ENCODE results near the gene CDCA4.
"Not testable (repeated sequence)": the region's sequence is repeated elsewhere in the genome, so short reads cannot be mapped to it uniquely, and the experiment has no call there.

CDCA4 gene

GRCh38 chr14:105039458-105040205 is 18.7 kb upstream of the CDCA4 start:
- FAIRE-seq, result no peak

GRCh38 chr14:105035616-105036015 is 14.7 kb upstream of the CDCA4 start:
- DNase-seq (ENCODE audit: extremely low spot score, insufficient read length, low read depth), result not testable (repeated sequence)

More at GRCh38 chr14:105039458-105040205, 18.7 kb upstream of the CDCA4 start:
- no peak for DNase-seq (ENCODE audit: extremely low spot score, insufficient read length, low read depth)

GRCh38 chr14:105034315-105035039 is 13.6 kb upstream of the CDCA4 start:
- DNase-seq (ENCODE audit: extremely low spot score, insufficient read length, low read depth) (no peak), FAIRE-seq (no peak)

More at GRCh38 chr14:105035616-105036015, 14.7 kb upstream of the CDCA4 start:
- not testable (repeated sequence) for FAIRE-seq

DNA sequence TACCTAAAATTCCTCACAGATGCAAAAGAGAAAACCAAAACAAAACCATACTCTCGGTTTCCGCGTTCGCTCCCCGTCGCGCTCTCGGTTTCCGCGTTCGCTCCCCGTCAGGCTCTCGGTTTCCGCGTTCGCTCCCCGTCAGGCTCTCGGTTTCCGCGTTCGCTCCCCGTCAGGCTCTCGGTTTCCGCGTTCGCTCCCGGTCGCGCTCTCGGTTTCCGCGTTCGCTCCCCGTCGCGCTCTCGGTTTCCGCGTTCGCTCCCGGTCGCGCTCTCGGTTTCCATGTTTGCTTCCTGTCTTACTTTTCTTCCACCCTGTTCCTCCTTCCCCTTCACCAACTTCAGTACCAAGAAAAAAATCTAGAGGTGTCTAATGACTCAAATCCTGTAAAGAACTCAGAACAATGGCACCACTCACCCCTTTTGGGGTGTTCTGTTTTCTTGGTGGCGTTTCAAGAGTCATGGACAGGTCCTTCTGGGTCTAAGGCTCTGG is 12.6 kb upstream of the CDCA4 start:
- DNase-seq (ENCODE audit: extremely low spot score, insufficient read length, low read depth); FAIRE-seq: not testable (repeated sequence)

DNA sequence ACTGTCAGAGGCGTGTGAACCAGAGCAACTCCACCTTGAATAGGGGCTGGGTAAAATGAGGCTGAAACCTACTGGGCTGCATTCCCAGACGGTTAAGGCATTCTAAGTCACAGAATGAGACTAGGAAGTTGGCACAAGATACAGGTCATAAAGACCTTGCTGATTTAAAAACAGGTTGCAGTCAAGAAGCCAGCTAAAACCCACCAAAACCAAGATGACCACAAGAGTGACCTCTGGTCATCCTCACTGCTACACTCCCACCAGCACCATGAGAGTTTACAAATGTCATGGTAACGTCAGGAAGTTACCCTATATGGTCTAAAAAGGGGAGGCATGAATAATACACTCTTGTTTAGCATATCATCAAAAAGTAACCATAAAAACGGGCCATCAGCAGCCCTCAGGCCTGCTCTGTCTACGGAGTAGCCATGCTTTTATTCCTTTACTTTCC is 11.6 kb upstream of the CDCA4 start:
- FAIRE-seq; DNase-seq (ENCODE audit: extremely low spot score, insufficient read length, low read depth): not testable (repeated sequence)

GRCh38 chr14:105030836-105031396 is 10.0 kb upstream of the CDCA4 start:
- FAIRE-seq, result no peak

DNA sequence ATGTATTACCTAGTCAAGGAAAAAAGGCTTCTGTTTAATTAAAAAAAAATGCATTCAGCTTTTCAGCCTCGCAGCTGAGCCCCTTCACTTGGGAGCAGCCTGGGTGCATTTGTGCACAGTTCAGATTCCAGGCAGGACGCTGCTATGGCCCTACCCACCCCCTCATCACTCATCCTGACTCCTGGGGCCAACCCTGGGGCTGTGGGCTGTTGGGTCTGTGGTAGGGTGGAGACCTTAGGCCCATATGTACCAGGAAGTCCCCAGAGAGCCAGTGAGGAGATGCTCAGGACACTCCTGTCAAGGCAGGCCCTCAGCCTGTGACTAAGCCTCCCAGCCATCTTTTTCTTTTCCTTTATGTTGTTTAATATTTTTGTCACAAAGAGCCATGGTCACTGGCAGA is 9.3 kb upstream of the CDCA4 start:
- FAIRE-seq, result no peak
- DNase-seq (ENCODE audit: extremely low spot score, insufficient read length, low read depth), result no peak

More at GRCh38 chr14:105030836-105031396, 10.0 kb upstream of the CDCA4 start:
- no peak for DNase-seq (ENCODE audit: extremely low spot score, insufficient read length, low read depth)

DNA sequence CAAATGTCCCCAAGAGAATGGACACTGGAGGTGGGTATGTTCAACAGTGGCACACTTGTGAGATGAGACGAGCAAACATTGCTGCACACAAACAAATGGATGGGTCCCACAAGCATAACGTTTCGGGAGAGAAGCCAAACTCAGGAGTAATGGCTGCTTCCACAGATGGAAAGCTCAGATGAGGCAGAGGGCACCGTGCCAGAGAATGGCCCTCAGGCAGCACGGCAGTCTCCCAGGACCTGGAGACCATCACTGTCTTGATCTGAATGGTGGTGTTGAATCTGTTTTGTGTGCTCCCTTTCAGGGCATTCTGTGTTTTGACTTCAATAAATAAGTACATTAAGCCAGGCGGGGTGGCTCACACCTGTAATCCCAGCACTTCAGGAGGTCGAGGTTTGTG is 8.5 kb upstream of the CDCA4 start:
- no peak for FAIRE-seq

GRCh38 chr14:105028251-105028927 is 7.5 kb upstream of the CDCA4 start:
- FAIRE-seq (no peak), DNase-seq (ENCODE audit: extremely low spot score, insufficient read length, low read depth) (no peak)

More for the DNA sequence above, 8.5 kb upstream of the CDCA4 start:
- DNase-seq (ENCODE audit: extremely low spot score, insufficient read length, low read depth), result no peak

GRCh38 chr14:105027718-105028117 is 6.8 kb upstream of the CDCA4 start:
- not testable (repeated sequence) for DNase-seq (ENCODE audit: extremely low spot score, insufficient read length, low read depth); FAIRE-seq

DNA sequence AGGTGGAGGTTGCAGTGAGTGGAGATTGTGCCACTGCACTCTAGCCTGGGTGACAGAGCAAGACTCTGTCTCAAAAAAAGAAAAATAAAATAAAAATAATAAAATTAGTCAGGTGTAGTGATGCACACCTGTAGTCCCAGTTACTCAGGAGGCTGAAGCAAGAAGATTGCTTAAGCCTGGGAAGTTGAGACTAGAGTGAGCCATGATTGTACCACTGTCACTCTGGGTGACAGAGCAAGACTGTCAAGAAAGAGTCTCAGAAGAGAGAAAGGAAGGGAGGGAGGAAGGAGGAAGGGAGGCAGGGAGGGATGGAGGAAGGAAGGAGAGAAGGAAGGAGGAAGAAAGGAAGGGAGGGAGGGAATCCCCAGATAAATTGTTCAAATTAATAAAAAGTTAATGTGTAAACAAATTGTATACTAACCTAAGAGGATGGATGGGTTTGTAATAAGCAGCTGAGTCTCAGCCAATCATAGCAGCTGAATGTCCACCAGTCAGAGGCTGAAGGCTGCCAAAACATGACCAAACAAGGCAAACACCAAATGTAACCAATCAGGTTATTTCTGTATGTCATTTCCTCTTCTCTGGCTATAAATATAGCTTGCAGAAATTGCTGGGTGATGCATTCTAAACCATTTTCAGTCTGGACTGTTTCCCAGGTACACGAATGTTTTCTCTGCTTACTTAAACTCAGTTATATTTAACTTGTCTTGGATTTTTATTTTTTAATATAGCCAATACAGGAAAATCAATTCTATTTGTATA is 6.1 kb upstream of the CDCA4 start:
- FAIRE-seq (peak; percentile 69), DNase-seq (ENCODE audit: extremely low spot score, insufficient read length, low read depth) (no peak)

- FAIRE-seq, result peak; percentile 91
- DNase-seq (ENCODE audit: extremely low spot score, insufficient read length, low read depth), result no peak
Measured at GRCh38 chr14:105026033-105026785, 5.3 kb upstream of the CDCA4 start.

DNA sequence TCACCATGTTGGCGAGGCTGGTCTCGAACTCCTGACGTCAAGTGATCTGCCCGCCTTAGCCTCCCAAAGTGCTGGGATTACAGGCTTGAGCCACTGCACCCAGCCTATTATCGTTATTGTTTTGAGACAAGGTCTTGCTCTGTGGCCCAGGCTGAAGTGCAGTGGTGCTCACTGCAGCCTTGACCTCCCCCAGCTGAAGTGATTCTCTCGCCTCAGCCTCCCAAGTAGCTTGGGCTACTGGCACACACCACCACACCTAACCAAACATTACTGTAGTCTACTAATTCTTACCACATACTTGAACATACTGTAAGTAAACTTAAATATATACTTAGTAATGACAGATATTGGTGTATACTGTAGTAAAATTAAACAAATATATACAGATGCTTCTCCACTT is 4.5 kb upstream of the CDCA4 start:
- FAIRE-seq (no peak), DNase-seq (ENCODE audit: extremely low spot score, insufficient read length, low read depth) (no peak)

- DNase-seq (ENCODE audit: extremely low spot score, insufficient read length, low read depth) (no peak), FAIRE-seq (no peak)
Measured at GRCh38 chr14:105023791-105024480, 3.1 kb upstream of the CDCA4 start.

GRCh38 chr14:105023144-105023543 is 2.3 kb upstream of the CDCA4 start:
- DNase-seq (ENCODE audit: extremely low spot score, insufficient read length, low read depth) (no peak), FAIRE-seq (no peak)

DNA sequence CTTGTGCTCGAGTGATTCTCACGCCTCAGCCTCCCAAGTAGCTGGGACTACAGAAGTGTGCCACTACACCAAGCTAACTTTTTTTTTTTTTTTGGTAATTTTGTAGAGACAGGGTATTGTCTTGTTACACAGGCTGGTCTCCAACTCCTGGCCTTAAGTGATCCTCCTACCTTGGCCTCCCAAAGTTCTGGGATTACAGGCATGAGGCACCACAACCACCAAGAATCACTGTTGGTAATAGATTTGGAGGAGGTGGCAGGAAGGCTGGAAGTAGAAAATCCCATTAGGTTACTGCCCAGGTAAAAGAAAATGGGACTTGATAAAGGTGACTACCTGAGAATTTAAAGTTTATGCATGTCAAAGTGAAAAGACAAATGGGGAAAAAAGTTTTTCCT is 1.4 kb upstream of the CDCA4 start:
- DNase-seq (ENCODE audit: extremely low spot score, insufficient read length, low read depth) (no peak), FAIRE-seq (no peak)

DNA sequence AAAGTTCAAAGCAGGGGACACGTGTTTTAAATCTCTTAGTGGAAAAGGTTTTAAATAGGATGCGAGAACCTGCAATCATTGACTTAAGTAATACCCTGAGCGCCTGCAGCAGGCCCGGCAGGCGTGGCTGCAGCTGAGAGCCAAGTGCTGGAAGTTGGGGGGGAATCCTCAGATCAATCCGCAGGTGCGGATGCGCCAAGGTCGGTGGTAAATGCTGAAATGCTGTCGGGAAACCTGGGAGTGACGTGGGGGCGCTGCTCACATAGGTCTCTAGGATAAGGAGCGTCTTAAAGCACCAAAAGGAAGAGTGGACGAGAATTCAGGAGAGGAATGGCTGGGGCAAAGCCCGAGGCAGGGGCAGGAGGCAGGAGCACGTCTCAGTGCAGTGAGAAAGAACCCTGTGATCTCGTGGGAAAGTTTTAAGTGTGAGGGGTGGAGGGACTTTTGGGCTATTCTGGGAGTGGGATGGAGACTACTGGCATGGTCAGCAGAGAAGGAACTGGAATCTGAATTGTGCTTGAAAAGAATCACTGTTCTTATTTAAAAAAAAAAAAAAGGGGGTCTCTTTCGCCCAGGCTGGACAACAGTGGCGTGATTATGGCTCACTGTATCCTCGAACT is 883 bp upstream of the CDCA4 start:
- no peak for FAIRE-seq
- DNase-seq (ENCODE audit: extremely low spot score, insufficient read length, low read depth), result no peak
